Fibroblast of skin of right biceps (primary cell): Measurements from ENCODE around the gene PPP1CC.

ENCODE experiments used
- DNase-seq: peaks from one replicate; pipeline ENCODE4 v3.0.0-alpha.2; 2013

PPP1CC gene

GRCh38 chr12:110754101-110754793 lies 11.6 kb upstream of the PPP1CC start:
- DNase-seq = no peak

GRCh38 chr12:110750784-110751461 lies 8.2 kb upstream of the PPP1CC start:
- peak; percentile 47 for DNase-seq

DNA sequence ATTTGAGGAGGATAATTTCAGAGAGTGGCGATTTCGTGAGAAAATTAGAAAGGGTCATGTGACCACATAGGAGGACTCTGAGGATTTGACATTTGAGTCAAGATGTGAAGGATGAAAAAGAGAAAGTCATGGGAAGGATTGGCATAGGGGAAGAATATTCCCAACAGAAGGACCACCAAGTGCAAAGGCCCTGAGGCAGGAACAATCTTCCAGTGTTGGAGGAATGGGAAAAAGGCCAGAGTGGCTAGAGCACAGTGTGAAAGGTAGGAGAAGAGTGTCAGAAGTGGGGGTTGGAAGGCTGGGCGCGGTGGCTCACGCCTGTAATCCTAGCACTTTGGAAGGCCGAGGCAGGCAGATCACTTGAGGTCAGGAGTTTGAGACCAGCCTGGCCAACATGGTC lies 3.9 kb upstream of the PPP1CC start:
- no peak for DNase-seq

DNA sequence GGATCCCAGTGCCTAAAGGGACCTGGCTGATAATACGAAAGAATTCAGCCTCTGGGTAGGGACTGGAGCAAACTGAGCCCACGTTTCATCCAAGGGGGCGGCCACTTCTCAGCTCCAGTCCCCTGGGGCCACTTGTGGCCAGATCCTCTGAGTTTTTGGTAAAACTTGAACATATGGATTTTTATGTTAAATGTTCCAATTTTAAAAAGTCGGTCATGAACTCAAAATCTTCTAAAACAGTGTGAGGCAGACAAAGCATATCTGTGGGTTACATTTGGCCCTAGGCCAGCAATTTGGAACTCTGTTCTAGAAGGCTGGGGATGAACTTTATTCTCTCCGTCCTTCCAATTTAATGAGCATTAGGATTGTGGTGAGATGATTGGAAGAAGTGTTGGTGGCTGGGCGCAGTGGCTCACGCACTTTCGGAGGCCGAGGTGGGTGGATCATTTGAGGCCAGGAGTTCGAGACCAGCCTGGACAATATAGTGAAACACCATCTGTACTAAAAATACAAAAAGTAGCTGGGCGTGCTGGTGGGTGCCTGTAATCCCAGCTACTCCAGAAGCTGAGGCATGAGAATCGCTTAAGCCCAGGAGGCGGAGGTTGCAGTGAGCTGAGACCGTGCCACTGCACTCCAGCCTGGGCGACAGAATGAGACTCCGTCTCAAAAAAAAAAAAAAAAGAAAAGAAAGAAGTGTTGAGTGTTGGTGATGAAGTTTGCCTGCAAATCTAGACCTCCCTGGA lies 3.0 kb upstream of the PPP1CC start:
- peak; percentile 57 for DNase-seq

- DNase-seq = no peak
Measured at GRCh38 chr12:110744601-110745264, 2.0 kb upstream of the PPP1CC start.

GRCh38 chr12:110744151-110744571 lies 1.5 kb upstream of the PPP1CC start:
- peak; percentile 46 for DNase-seq

- no peak for DNase-seq
Measured at GRCh38 chr12:110743571-110744093, 941 bp upstream of the PPP1CC start.

DNA sequence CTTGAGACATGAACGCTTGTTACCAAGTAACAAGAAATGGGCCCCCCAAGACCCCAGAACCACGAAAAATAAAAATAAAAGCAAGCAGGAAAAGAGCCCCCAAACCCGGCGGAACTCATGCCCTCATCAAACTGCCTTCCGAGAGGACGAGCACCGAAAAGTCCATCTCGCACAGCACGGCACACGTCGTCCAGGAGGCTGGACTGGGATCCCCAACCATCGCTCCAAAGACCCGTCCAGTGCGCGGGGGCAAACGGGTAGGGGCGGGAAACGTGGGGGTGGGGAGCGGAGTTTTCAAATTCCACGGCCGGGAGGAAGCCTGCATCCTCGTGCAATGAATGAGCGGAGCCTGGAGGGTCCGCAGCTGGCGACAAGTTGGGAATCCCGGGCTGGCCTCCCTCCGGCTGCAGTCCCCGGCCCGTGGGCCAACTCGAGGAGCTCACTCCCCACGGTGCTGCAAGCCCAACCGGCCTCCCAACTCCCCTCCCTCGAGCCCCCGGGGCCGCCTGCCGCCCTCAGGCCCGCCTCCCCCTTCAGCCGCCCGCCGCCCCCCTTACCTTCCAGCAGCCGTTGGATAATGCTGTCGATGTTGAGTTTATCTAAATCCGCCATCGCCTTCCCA lies 484 bp downstream of the PPP1CC start:
- DNase-seq = no peak

GRCh38 chr12:110741341-110742095 lies 1.2 kb downstream of the PPP1CC start:
- DNase-seq = peak; percentile 27

GRCh38 chr12:110739894-110740293 lies 2.8 kb downstream of the PPP1CC start:
- no peak for DNase-seq

DNA sequence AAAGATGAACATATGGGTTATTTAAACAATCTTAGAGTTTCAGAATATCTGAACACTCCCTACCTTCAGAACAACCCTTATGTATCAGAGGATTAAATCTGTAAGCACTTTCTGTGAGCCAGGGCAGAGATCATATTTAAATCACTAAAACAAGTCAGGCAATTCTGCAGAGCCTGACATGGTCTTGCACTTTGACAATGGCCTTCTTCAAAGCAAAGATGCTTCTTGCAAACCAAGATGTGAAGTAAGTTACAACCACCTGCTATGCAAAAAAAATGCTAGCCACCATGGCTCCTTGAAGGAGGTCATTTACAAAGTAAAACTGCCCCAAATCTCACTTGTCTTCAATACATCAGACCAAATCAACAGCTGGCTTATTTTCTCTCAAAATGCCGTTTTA lies 3.2 kb downstream of the PPP1CC start:
- DNase-seq = no peak

GRCh38 chr12:110737532-110737931 lies 5.2 kb downstream of the PPP1CC start:
- no peak for DNase-seq

DNA sequence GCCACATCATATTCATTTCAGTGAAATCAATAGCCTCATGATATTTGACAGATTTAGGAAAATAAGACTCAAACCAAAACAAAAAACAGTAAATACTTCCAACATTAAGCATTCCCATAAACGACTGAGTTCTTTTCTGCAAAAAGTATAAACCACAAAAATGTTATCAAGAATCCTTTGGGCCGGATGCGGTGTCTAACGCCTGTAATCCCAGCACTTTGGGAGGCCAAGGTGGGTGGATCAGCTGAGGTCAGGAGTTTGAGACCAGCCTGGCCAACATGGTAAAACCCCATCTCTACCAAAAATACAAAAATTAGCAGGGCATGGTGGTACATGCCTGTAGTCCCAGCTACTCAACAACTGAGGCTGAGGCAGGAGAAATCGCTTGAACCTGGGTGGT lies 5.7 kb downstream of the PPP1CC start:
- peak; percentile 30 for DNase-seq

- no peak for DNase-seq
Measured at GRCh38 chr12:110733900-110734299, 8.8 kb downstream of the PPP1CC start.

GRCh38 chr12:110733089-110733715 lies 9.5 kb downstream of the PPP1CC start:
- peak; percentile 62 for DNase-seq

- no peak for DNase-seq
Measured at GRCh38 chr12:110732572-110732971, 10.1 kb downstream of the PPP1CC start.

GRCh38 chr12:110731479-110731878 lies 11.2 kb downstream of the PPP1CC start:
- DNase-seq = no peak

DNA sequence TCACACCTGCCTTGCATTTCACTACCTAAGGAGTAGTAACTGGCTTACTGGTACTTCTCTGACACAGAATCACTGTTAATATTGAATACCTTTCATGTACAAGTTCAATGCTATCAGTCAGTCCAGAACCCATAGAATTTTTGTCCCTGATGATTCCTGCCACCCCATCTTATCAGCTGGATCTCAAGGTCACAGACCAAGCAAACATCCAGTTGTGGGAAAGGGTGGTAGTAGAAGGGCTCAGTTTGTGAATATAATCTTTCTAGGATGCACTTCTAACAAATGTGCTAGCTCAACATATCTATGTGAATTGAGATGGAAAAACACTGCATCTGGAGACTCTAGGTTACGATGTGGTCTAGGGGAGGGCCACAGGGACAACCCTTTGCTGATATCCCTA lies 14.1 kb downstream of the PPP1CC start:
- no peak for DNase-seq

- DNase-seq = no peak
Measured at GRCh38 chr12:110726708-110727369, 15.9 kb downstream of the PPP1CC start.

GRCh38 chr12:110726028-110726427 lies 16.7 kb downstream of the PPP1CC start:
- DNase-seq = no peak

- DNase-seq = no peak
Measured at GRCh38 chr12:110725267-110725666, 17.4 kb downstream of the PPP1CC start.
